Activated CD4-positive, CD25-positive, alpha-beta regulatory T cell treated with anti-CD3 and anti-CD28 coated beads, Interleukin-2, amount 50 U/mL, for 24 hours (primary cell): ENCODE measurements around the gene FOXL1.

Experiments
- ATAC-seq, 2 donors: fragments of 150-1000 bp; cut with Tn5 transposase; one replicate each; pipeline ENCODE4 v1.10.0; 2021; ENCODE audit warnings: mild to moderate bottlenecking in 1 of 2, moderate library complexity in 1 of 2

Gene FOXL1

DNA sequence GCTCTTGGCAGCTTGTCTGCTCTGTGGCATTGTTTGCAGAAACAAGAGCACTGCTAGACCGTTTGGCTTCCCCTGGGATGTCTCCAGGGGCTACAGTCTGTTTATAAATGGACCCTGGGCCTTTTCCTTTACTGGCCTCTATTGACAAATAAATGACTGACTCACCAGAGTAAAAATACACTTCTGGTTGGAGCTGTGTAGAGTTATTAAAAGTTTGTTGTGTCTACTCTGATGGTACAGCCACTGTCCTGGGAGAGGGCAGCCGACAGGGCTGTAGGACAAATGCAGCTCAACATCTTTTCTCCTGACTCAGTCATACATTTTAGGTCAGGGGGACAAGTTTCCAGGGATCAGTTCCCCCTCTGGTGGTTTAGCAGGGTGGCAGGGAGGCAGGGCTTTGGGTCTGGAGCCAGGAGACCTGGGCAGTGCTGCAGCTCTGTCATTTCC is 30.0 kb downstream of the FOXL1 start:
- ATAC-seq = no peak

DNA sequence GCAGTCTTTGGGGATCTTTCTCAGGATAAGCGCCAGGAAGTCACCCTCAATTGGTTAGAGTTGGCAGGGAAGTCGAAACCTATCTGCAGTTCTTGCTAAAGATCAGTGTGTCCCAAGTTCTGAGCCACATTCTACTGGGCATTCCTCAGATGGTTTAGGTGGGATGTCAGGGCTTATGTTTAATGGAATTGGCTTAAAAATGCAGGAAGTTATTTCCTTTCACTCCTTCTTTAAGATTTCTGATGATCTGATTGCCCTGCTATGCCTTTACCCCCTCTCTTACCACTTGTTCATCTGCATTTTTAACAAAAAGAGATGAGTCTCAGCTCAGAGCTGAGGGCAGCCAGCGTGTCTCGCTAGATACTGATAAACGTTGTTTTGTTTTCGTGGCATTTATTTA is 30.8 kb downstream of the FOXL1 start:
- no peak for ATAC-seq

DNA sequence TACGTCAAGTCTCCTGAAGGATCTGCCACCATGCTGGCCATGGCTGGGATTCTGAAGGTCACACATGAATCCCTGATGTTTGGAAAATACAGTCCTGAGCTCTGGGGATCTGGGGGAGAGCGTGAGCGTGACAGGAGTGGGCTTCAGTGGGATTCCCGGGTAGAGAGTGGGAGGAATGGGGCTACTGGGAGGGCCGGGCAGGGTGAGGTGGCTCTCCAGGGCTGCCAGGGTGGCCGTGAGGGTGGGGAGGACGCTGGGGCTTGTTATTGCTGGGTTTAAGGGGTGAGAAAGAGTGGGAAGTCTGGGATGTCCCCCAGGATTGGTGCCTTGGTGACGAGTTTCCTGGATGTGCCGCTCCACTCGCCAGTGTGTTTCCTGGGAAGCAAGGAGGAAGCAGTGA is 31.3 kb downstream of the FOXL1 start:
- no peak for ATAC-seq

- no peak for ATAC-seq
These were observed 32.6 kb downstream of the FOXL1 start for GRCh38 chr16:86610779-86611524.

GRCh38 chr16:86611525-86611855 is 33.1 kb downstream of the FOXL1 start:
- no peak for ATAC-seq

DNA sequence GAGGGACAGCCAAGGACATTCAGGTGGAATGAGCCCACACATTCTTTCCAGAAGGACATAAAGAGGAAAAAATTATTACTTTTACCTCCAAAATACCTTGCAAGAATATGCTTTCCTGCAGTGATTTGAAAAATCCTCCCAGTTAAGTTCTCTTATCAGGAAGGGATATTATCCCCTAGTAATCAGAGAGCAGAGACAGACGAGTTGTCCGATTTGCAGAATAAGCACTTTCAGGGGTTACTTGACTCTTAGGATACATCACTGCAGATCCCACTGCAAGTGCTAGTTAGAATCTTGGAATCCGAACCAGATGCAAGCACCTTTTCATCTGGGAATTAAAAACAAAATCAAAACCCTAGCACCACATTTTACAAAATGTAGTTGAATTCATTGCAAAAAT is 33.6 kb downstream of the FOXL1 start:
- no peak for ATAC-seq

DNA sequence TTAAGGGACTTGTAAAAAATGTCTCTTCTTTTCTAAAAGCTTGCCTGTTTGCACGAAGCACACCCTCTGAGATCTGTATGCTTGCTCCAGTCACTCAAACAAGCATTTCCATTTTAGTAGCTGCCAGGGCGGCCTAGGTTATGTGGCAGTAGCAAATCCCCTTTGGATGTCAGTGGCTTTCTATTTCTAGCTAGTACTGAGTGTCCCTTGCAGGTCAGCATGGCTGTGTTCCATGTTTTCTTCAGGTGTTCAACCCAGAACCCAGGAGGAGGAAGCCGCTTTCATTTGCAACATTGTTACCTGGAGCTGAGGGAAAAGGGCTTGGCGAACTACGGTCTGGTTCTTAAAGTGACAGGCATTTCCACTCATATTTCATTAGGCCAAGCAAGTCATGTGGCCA is 36.4 kb downstream of the FOXL1 start:
- no peak for ATAC-seq

DNA sequence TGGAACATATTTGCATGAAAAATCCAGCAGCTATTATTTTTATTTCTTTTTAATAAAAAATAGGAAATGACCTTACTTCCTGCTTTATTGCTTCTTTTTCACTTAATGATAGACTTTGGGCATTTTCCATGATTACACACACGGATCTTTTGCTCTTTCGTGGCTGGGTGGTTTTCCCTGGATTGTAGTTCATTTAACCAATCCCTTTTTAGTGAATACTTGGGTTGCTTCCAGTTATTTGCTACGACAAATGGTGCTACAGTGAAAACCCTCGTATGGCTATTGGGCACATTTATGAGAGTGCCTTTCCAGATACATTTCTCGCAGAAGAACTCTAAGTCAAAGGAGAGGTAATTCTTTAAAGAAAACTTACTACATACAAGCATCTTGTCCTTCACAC is 38.6 kb downstream of the FOXL1 start:
- ATAC-seq = no peak

DNA sequence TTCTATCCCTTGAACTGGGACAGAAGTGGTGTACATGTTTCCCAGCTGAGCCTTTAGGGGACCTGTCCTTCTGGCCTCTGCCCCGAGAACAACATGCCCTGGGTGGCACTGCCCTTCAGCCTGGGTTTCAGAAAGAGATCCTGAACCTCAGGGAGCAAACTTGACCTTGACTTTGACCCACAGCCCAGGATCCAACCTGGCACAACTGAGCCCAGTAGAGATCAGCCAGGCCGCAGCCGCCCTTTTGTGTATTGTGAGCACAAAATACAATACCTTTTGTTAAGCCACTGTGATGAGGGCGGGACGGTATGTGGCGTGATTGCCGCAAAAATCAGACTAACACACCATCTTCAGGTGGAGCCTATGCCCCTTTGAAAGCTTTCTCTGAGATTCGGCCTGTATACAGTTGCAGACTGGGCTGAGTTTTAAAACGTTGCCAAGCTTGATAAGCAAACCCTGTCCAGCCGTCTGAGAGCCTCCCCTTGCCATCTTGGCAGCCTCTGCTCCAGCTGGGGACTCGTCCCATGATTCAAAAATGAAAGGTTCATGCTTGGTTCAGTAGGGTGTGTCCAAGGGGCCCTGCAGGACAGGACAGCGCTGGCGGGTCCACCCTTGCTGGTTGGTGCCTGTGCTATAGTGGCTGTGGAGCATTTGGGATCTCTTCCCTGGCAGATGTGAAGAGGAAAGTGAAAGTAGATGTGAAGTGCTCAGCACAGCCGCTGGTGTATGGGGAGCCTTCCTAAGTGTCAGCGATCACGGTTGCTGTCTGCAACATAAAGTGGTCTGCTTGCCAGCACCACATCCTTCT is 40.3 kb downstream of the FOXL1 start:
- ATAC-seq = no peak

DNA sequence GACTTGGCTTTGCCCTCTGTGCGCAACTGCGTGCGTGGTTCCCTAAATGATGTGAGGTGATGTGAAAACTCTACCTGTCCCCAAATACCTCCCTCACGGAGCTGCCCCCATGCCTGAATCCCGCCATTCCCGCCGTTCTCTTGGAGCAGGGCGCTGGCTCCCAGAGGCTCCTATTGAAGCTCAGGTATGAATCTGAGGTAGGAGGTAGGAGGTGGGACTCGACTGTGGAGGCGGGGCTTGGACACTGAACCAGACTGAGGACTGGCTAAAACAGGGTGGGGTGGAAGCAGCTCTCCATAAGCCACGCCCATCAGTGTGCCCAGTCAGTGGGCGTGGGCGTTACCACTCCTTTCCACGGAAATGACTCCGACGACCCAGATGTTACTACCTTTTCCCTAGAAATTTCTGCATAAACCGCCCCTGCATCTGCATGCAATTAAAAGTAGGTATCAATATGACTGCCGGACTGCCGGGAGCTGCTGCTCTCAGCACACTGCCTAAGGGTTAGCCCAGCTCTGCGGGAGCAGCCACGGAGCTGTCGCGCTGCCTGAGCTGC is 41.0 kb downstream of the FOXL1 start:
- ATAC-seq = no peak

DNA sequence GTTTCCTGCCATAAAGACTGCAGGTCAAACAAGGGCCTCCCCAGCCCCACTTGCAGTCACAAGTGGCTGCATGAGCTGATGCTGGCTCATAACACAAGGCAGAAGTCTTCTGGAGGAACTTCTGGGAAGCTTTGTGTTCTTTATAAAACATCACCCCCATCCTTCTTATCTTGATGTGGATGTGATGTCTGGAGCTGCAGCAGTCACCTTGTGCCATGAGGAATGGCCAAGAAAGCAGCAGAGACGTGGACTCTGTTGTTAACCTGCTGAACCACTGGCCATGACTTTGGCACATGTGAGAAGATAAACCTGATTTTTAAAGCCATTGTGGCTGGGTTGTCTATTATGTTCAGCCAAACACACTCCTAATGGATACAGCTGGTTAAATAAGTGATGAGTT is 41.8 kb downstream of the FOXL1 start:
- ATAC-seq = no peak

DNA sequence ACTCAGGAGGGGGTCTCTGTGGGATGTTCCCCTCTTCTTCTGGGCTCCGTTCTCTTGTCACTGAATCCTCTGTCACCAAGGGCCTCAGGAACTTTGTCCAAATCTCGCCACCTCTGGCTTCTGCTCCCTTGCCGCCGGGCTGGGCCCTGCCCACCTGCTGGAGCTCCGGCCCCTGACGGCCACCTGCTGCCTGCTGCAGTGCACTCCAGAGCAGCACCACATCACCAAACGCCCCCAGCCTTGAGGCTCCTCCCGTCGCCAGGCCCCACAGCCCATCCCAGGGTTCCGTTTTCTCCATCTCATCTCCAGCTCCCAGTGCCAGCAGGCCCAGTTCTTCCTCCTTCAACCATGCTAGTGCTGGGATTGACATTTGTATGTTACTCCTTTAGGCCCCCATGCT is 43.6 kb downstream of the FOXL1 start:
- ATAC-seq = no peak

- no peak for ATAC-seq
These were observed 44.6 kb downstream of the FOXL1 start for GRCh38 chr16:86622700-86623615.

GRCh38 chr16:86625029-86625428 is 46.7 kb downstream of the FOXL1 start:
- no peak for ATAC-seq

GRCh38 chr16:86625821-86626220 is 47.5 kb downstream of the FOXL1 start:
- ATAC-seq = no peak

DNA sequence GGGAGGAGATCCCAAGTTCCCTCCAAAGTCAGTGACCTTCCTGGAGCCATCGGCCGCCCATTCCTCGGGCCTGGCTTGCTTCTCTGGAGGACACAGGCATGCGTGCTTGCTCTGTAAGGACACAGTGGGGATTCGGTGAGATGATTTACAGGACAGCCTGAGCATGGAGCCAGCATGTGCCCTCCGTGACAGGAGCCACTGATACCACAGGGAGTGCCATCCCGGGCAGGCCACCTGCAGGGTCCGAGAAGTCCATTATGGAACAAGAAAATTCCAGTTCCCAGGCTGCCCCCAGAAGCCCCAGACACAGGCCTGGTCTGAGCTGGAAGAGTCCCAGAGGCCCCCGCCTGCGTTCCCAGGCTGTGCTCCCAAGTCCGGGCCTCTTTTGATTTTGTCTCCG is 47.9 kb downstream of the FOXL1 start:
- no peak for ATAC-seq

GRCh38 chr16:86626966-86627365 is 48.6 kb downstream of the FOXL1 start:
- no peak for ATAC-seq

GRCh38 chr16:86628614-86629013 is 50.3 kb downstream of the FOXL1 start:
- no peak for ATAC-seq

DNA sequence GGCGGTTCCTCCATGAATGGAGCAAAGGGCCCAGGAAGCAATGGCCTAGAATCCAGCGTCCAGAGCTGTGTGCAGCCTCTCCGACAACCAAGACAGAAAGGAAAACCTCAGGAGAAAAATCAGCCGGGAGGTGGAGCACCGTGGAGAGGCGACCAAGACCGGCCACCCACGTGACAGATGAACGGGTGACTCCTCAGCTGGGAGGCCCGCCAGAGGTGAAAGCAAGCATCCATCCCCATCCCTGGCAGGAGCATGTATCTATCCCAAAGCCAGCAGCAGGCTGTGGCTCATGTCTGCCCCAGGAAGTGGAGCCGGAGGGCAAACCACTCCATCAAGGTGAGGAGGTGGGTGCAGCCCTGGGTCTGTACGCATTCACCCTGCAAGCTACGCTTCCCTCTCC is 52.1 kb downstream of the FOXL1 start:
- ATAC-seq = no peak

DNA sequence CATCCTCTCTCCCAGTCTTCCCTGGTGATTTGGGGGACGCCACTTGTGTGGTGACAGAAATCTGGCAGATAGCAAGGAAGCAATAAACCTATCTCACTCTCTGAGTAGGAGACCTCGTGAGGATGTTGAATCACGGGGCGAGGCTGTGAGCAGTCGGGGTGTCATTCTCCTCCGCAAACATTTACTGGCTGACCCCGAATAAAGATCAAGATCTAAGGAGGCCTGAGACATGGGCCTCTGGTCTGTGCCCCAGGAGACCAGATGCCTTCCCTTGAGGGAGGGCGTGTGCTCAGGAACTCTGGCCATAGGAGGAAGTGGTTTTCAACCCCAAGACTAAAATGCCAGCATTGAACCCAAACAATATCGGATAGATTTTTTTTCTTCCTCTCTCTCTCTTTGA is 53.1 kb downstream of the FOXL1 start:
- ATAC-seq = no peak
